GM23248 (cell line): ENCODE results near the gene STAG1.

Experiments
- EZH2 ChIP-seq: fragments of 200-600 bp; sonication (generic); IDR thresholded peaks from 2 replicates; pipeline ENCODE4 v1.6.1; 2018; ENCODE audit warnings: antibody characterized with exemption, mild to moderate bottlenecking; ENCODE audit not compliant: insufficient read depth, poor library complexity, severe bottlenecking
- EZH2phosphoT487 ChIP-seq: fragments of 200-600 bp; sonication (generic); IDR thresholded peaks from 2 replicates; pipeline ENCODE4 v1.6.1; 2018; ENCODE audit warnings: antibody characterized with exemption, moderate library complexity, mild to moderate bottlenecking, low read depth; ENCODE audit not compliant: insufficient read depth

DNA sequence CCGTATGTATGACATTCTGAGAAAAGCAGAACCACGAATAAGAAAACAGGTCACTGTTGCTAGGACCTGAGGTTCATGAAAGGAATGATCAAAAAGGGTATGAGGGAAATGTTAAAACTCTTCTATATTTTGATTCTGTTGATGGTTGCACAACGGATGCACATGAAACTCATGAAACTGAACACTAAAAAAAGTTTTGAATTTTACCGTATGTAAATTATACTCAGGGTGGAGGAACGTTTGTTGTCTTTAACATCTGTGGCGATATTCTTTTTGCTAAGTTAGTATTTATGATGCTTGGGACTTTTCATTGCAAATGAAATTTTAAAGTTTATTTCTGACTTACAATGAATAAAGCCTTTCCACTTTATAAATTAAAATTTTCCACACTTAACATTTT lies 55.4 kb downstream of the STAG1 start:
- TF ChIP-seq EZH2phosphoT487 = no peak
- TF ChIP-seq EZH2 = no peak
